ENCODE measurements around the gene CPNE4.
A peak's percentile ranks its signal among the peaks of the same experiment; 100 is the strongest.

Gene CPNE4

DNA sequence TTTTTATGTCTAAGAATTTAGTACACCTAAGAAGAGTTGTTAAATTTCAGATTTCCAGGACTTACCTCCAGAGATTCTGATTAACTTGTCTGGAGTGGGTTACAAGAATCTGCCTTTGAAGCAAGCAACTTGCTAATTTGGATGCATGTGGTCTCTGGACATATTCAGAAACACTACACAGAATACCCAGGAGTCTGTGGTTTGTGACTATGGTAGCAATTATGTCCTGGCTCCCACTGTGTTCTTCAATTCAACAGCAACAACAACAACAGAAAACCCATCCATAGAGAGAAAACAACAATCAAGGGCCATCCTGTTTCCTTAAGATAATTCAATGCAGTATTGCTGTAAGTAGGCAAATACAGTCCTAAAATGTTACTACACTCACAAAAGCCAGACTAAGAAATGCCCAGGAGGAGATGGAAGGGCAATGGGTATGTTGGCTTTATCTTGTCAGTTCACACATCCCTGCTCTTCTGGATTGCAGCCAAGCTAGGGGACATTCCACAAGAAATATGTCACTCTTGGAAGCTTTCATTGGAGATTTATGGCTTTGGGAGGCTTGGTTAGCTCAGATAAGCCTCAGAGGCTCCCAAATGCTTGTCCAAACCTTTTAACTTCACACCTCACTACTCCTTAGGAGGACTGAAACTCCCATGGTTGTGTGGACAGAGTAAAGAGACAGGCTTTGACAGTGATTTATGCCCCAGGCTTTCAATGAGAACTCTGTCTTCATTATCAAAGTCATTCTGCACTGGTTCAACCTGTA lies 432.6 kb downstream of the CPNE4 start:
- no peak for DNase-seq (ENCODE audit: low read depth, low spot score)
- POLR2A ChIA-PET: no interaction called here
- no peak overlapping the region for H3K4me3 ChIP-seq (ENCODE audit: low read depth, low read length)
- TF ChIP-seq, protein P1, sequence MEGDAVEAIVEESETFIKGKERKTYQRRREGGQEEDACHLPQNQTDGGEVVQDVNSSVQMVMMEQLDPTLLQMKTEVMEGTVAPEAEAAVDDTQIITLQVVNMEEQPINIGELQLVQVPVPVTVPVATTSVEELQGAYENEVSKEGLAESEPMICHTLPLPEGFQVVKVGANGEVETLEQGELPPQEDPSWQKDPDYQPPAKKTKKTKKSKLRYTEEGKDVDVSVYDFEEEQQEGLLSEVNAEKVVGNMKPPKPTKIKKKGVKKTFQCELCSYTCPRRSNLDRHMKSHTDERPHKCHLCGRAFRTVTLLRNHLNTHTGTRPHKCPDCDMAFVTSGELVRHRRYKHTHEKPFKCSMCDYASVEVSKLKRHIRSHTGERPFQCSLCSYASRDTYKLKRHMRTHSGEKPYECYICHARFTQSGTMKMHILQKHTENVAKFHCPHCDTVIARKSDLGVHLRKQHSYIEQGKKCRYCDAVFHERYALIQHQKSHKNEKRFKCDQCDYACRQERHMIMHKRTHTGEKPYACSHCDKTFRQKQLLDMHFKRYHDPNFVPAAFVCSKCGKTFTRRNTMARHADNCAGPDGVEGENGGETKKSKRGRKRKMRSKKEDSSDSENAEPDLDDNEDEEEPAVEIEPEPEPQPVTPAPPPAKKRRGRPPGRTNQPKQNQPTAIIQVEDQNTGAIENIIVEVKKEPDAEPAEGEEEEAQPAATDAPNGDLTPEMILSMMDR (IDR thresholded peaks at IDR 0.05; ENCODE audit: insufficient read depth, low read length, missing control alignments): no peak
- CTCF ChIA-PET: no interaction called here

DNA sequence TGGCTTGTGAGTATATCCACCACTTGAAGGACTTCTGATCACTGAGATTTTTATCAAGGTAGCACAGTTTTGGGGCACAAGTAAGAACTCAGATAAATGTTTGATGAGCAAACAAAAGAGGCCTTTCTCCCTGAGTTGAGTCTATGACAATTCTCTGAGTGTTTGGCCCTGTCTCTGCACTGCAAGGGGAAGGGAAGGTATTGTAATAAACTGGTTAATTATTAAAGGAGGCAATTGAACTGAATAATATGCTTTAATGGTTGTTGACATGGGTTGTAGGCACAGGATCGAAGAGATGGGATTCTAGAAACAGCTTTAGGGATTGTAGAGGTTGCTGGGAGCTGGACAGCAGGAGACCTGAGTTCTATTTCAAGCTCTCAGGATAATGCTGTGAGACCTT lies 437.0 kb downstream of the CPNE4 start:
- TF ChIP-seq, protein P1 (IDR thresholded peaks at IDR 0.05; ENCODE audit: insufficient read depth, low read length, missing control alignments): no peak

DNA sequence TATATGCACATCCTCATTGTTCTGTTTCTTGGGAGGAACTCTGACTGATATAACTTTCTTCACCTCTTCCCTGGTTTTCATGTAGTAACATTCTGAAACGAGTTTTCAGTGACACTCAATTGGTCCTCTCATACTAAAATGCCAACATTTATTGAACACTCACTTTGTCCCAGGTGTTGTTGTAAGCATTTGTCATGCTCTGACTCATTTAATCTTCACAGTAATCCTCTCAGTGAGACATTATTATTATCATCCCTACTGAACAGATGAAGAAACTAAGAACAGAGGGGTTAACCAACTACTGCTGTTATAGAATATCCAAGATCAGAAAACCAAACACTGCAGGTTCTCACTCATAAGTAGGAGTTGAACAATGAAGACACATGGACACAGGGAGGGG lies 437.9 kb downstream of the CPNE4 start:
- ChIA-PET CTCF (no interaction called here), POLR2A (no interaction called here)
- TF ChIP-seq, protein P1 (IDR thresholded peaks at IDR 0.05; ENCODE audit: insufficient read depth, low read length, missing control alignments): no peak
- no peak overlapping the region for H3K4me3 ChIP-seq (ENCODE audit: low read depth, low read length)
- no peak for DNase-seq (ENCODE audit: low read depth, low spot score)

More for the DNA sequence above, 437.0 kb downstream of the CPNE4 start:
- no peak overlapping the region for H3K4me3 ChIP-seq (ENCODE audit: low read depth, low read length)
- POLR2A ChIA-PET: no interaction called here
- CTCF ChIA-PET: interaction anchor here (1.5 kb wide), 1 partner anchor 437 kb away, joined by 3 read pairs; no protein-coding TSS in a partner anchor
- no peak for DNase-seq (ENCODE audit: low read depth, low spot score)

DNA sequence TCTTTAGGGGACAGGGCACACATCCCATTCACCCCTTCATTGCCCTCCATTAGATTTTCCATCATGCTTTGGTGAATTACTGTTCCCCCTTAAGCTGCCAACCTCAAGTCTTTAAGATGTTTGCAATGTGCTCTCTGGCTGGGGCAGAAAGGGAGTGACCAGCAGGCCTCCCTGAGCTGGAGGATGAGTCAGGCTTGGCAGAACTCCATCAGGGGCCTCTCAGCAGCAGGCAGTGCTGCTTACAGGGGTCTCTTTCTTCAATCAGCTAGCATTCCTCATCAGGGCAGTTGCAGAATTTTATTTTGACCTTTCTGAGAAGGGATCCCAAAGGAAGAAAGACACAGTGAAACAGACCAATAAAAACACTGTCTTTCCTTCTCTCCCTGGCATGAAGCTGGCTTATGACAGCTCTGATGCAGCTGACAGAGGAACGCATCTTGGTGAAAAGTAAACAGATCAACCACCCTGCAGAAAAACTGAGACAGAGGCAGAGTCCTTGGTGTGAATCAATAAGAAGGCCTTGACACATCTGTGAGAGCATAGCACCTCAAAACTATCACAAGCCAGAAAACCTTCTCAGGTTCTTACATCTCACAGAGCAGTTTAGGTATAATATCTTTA lies 443.3 kb downstream of the CPNE4 start:
- TF ChIP-seq, protein P1 (IDR thresholded peaks at IDR 0.05; ENCODE audit: insufficient read depth, low read length, missing control alignments): no peak
- H3K4me3 ChIP-seq (ENCODE audit: low read depth, low read length): no peak overlapping the region
- CTCF ChIA-PET: interaction anchor here (1.1 kb wide), 1 partner anchor 15 kb away, joined by 4 read pairs; no protein-coding TSS in a partner anchor
- POLR2A ChIA-PET: no interaction called here
- DNase-seq (ENCODE audit: low read depth, low spot score): peak; percentile 12

DNA sequence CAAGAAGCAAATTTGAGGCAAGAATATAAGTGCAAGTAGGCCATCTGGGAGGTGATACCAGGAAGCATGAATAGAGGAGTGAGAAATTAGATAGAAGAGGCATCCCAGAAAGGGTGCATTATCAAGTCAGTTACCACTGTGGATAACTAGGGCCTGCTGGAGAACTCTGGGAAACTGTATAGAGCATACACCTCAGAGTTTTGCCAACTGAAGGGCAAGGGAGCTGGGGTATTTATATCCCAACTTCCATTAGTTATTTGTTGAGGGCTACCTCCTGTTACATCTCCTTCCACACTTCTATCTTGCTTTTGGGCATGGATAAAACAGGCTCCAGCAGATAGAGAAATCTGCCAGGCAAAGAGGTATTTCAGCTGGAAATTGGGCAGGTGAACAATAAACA lies 448.5 kb downstream of the CPNE4 start:
- no peak overlapping the region for H3K4me3 ChIP-seq (ENCODE audit: low read depth, low read length)
- POLR2A ChIA-PET: no interaction called here
- no peak for DNase-seq (ENCODE audit: low read depth, low spot score)
- TF ChIP-seq, protein P1 (IDR thresholded peaks at IDR 0.05; ENCODE audit: insufficient read depth, low read length, missing control alignments): no peak
- CTCF ChIA-PET: no interaction called here

DNA sequence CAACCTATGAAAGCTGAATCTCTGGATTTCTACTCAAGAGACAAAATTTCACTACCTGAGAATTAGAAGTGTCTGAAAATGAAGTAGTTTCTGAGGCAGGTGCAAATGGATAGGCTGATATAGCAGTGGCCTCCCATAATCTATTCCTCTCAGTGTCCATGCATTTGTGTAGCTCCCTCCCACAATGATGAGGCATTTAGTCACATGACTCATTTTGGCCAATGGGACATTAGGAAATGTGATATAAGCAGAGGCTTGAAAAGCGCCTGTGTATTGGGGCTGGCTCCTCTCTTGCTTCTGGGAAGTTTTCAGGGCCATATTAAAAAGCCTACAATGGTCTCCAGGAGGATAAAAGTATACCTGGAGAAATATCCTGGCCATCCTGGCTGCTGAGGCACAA lies 452.4 kb downstream of the CPNE4 start:
- no peak for DNase-seq (ENCODE audit: low read depth, low spot score)
- TF ChIP-seq, protein P1 (IDR thresholded peaks at IDR 0.05; ENCODE audit: insufficient read depth, low read length, missing control alignments): no peak
- ChIA-PET POLR2A (no interaction called here), CTCF (interaction anchor here (1.9 kb wide), 1 partner anchor 213 kb away, joined by 5 read pairs; no protein-coding TSS in a partner anchor)
- H3K4me3 ChIP-seq (ENCODE audit: low read depth, low read length): no peak overlapping the region

Measured in AG04449 (cell line).